Activated T-helper 1 cell treated with anti-CD3 and anti-CD28 coated beads, Interleukin-2, amount 50 U/mL, for 16 hours (primary cell): ENCODE results near the gene NPC2.

Experiments used
- DNase-seq, 2 donors: peaks; one replicate each; pipeline ENCODE4 v3.0.0-alpha.2; 2020; ENCODE audit warnings: low read depth in 1 of 2, low spot score in 1 of 2

NPC2 gene

DNA sequence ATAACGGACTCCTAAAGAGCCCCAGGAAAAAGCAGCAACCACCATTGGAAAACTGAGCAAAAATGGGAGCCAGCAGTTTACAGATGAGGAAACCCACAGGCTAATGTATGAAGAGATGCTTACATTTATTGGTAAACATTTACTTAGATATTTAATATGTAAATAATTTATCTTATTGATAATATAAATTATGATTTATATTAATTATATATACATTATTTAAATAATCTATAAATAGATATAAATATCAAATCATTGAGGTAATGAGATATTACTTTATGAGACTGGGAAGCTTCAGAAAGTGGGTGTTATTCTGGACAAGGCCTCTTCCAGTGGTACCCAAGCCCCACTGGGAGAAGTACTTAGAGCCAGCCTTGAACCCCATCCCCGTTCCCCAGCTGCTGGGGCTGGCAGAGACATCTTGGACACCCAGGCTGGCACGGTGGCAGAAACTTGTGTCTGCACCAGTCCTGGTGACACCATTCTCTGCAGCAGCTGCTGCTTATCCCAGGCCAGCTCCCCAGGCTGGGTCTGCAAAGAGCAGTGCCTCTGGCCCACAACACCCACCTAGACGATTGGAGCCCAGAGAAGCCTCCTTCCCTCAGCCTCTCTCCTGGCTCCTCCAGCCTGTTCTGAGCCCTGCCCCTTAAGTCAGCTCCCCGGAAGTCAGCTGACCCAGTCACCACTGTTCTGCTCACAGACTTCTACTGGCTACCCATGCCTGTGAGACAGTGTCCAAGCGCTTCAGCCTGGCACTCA lies 26.4 kb upstream of the NPC2 start:
- no peak for DNase-seq

DNA sequence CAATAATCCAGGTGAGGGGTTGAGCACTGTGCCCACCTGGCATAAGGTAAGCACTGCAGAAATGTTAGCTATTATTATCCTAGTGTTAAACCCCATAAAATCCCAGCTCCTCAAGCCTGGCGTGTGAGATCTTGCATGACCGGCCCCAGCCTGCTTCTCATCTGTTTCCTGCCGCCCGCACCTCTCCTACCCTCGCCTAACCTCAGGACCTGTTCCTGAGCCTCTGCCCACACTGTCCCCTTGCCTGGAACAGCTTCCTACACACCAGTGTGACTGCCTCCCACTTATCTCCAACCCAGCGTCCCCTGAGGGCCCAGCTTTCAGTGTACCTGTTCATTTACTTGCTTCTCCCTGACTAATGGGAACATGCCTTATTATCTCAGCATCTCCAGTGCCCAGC lies 25.1 kb upstream of the NPC2 start:
- no peak for DNase-seq

DNA sequence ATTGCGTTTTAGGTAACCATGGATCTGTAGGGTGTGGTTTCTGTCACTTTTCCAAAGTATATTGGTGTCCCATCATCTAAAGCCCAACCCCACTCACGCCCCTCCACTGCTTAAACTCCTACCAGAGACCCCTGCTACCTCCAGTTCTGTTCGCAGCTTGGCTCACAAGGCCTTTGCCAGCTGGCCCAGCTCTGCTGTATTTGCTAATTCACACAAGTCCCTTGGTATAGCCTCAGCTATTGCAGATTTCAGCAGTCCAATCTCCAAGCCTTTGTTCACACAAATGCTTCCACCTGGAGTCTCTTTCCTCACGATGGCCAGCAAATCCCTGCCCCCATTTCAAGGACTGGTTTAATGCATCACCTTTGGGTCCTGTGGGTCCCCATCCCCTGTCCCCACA lies 24.6 kb upstream of the NPC2 start:
- no peak for DNase-seq

GRCh38 chr14:74516451-74517160 lies 23.5 kb upstream of the NPC2 start:
- DNase-seq: no peak

DNA sequence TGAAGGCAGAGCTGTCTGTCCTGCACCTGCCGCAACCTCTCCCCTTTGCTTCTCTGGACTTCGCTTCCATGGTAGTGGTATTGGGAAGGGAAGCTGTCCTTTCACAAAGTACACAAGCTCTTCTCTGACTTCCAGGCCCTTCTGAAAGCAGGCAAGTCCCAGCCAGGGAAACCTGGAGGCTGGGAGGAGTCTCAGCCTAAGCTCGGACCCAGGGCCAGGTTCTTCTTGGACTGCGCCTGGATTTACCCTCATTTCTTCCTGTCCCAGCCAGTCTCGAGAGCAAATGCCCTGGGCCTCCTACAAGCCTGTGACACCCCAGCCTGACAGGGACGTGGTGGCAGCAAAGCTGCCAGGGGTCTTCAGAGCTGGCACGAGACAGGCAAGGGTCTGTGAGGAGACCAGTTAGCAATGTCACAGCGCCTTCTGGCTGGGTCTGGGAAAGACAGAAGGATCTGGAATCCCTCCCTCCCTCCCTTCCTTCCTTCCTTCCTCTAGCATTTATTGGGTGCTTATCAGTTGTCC lies 22.8 kb upstream of the NPC2 start:
- DNase-seq: no peak

GRCh38 chr14:74514471-74514941 lies 21.4 kb upstream of the NPC2 start:
- no peak for DNase-seq

- no peak for DNase-seq
These were observed 19.1 kb upstream of the NPC2 start for GRCh38 chr14:74511966-74512830.

- no peak for DNase-seq
These were observed 17.9 kb upstream of the NPC2 start for GRCh38 chr14:74510959-74511409.

- no peak for DNase-seq
These were observed 17.3 kb upstream of the NPC2 start for GRCh38 chr14:74510223-74510931.

GRCh38 chr14:74509587-74510222 lies 16.6 kb upstream of the NPC2 start:
- DNase-seq: no peak

- no peak for DNase-seq
These were observed 15.8 kb upstream of the NPC2 start for GRCh38 chr14:74508844-74509428.

DNA sequence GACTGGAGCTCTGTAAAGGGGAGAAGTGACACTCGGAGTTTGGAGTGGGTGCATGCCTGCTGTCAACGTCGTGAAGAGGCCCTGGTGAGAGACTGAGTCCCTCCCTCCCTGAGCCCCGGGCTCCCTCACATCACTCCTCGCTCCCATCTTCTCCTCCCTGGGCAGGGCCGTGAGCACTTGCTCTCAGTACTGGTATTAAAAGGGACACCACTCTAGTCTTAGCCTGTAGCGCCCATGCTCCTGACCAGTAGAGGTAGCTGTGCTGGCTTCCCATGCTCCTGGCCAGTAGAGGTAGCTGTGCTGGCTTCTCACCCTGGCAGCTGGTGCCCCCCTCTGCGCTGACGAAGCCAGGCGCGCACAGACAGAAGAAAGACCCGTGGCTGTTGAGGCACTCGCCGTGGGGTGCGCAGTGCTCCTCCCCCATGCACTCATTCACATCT lies 15.2 kb upstream of the NPC2 start:
- DNase-seq: no peak

DNA sequence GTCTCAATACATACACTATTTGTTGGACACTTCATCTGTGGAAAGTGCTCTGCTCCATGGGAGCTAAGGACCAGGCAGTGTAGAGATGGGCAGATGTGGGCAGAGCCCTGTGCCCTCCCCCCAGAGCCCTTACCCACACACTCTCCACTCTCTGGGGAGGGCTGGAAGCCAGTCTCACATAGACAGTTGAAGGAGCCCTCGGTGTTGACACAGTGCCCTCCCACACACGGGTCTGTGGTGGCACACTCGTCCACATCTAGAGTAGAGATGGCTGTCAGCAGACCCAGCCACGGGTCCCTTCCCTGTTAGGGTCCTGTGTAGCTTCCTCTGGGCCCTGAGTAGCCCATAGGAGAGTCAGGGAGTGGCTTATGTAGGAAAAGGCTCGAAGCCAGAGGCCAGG lies 14.7 kb upstream of the NPC2 start:
- DNase-seq: no peak

DNA sequence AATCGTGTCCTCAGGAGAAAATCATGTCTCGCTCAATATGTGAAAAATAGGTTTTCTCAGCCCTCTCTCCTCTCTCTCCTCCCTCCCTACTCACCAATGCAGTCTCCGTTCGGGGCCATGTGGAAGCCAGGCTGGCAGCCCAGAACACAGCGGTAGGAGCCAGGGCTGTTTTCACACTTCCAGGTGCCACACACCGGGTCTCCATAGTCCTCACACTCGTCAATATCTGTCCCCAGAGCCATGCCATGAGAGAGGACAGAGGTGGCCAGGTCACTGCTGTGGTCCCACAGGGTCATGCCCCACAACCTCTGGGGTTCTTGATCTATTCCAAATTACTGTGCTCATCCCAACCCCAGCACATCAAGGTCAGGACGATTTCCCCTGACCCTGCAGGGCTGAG lies 14.0 kb upstream of the NPC2 start:
- DNase-seq: no peak

- DNase-seq: no peak
These were observed 13.3 kb upstream of the NPC2 start for GRCh38 chr14:74506411-74506851.

- no peak for DNase-seq
These were observed 12.7 kb upstream of the NPC2 start for GRCh38 chr14:74505831-74506230.

DNA sequence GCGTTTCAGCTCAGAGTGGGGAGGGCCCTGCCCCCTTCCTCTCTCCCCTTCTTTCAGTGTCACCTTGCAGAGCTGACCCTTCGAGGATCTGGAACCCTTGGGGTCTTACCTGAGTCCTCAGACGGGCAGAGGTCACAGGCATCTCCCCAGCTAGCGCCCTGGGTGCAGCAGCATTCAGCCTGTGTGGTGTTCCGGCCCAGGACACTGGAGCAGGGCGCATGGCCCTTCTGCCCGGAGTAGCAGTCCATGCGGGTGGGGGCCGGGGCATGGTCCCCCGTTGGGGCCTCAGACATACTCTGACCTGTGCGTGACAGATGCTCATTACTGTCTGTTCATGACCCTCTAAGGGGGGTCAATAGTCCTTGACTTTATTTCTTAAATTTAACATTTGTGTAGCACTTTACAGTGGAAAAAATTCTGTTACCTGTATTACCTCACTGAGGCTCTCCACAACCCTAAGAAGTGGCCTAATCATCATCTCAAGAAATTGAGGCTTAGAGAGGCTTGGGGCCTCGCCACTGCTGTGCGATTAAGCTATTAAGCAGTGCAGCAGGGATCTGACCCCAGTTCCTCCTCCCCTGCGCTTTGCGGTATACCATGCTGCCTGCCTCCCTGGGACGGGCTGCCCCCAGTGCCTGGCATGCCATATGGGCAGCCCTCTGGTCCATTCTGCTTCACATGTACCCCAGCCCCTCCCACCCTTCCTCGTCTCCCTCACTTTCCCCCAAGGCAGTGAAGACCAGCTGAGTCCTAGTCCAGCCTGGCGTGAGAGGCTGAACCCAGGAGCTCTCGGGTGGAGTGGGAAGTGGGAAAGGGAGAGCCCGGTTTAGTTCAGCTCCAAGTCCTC lies 12.0 kb upstream of the NPC2 start:
- no peak for DNase-seq

DNA sequence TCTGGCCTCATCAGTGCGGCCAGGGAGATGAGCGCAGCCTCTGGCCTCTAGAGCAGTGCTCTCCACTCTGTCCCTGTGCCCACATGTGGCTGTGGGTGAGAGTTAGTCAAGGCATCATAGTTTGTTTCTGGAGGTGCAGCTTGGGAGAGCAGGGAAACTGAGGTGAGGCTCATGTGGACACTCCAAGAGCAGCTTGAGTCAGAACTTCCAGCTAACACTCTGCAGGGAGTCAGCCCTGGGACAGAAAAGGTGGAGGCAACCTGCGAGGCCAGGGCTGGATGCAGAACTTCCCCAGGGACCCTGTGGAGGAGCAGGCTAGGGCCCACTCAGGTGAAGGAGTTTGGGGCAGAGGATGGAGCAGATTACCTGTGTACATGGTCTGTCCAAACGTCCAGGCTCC lies 11.3 kb upstream of the NPC2 start:
- no peak for DNase-seq

- no peak for DNase-seq
These were observed 10.8 kb upstream of the NPC2 start for GRCh38 chr14:74503938-74504335.
